Lower leg skin (tissue), 3 donors: Measurements from ENCODE around the gene HPS4.

Experiments used
- POLR2A ChIP-seq, 2 donors: fragments of 450-650 bp; IDR thresholded peaks; one replicate each; pipeline ENCODE4 v1.6.1; 2016 to 2017; ENCODE audit warnings: antibody characterized with exemption in 2 of 2, mild to moderate bottlenecking in 1 of 2, moderate library complexity in 1 of 2
- TF ChIP-seq, protein P1 (sequence below), 3 donors: fragments of 450-650 bp; IDR thresholded peaks; one replicate each; pipeline ENCODE4 v1.5.1; 2016; ENCODE audit warnings: antibody characterized with exemption in 3 of 3, mild to moderate bottlenecking in 3 of 3, moderate library complexity in 2 of 3

DNA sequence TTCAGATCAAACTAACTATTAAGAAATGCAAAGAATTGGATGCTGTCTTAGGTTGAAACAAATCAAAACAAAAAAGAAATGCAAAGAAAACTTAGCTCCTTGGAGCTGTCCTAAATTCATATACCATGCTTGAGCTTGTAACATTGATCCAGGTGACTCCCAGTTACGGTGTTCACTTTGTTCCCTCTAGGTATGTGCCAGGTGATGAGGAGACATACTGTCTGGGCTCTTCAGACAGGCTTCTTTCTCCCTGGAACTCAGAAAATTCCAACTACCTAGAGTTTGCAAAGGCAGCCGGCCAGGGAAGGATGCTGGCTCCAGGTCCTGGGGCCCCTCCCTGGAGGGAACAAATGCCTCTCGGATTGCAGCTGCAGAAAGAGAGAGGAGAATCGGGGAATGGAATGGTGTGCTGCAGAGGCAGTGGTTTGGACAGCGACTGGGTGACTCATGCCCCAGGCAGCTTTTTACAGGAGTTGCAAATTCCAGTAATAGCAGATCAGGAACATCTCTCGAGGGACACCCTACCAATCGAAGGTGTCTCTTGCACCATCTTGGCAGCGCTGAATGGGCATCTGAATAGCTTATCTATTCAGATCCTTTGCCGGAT is 66.8 kb downstream of the HPS4 start:
- TF ChIP-seq, protein P1, sequence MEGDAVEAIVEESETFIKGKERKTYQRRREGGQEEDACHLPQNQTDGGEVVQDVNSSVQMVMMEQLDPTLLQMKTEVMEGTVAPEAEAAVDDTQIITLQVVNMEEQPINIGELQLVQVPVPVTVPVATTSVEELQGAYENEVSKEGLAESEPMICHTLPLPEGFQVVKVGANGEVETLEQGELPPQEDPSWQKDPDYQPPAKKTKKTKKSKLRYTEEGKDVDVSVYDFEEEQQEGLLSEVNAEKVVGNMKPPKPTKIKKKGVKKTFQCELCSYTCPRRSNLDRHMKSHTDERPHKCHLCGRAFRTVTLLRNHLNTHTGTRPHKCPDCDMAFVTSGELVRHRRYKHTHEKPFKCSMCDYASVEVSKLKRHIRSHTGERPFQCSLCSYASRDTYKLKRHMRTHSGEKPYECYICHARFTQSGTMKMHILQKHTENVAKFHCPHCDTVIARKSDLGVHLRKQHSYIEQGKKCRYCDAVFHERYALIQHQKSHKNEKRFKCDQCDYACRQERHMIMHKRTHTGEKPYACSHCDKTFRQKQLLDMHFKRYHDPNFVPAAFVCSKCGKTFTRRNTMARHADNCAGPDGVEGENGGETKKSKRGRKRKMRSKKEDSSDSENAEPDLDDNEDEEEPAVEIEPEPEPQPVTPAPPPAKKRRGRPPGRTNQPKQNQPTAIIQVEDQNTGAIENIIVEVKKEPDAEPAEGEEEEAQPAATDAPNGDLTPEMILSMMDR (IDR thresholded peaks at IDR 0.05): no peak
- TF ChIP-seq POLR2A (IDR thresholded peaks at IDR 0.05): no peak
